Gastroesophageal sphincter (tissue), 3 donors: ENCODE data around the gene IL1A.

Experiments
- EP300 ChIP-seq: sonication (generic); formaldehyde crosslinking; IDR thresholded peaks from one replicate; pipeline ENCODE4 v1.6.1; 2017; ENCODE audit warnings: antibody characterized with exemption, mild to moderate bottlenecking
- POLR2A ChIP-seq, 2 donors: fragments of 450-650 bp; IDR thresholded peaks; one replicate each; pipeline ENCODE4 v1.6.1; 2017; ENCODE audit warnings: antibody characterized with exemption in 2 of 2, mild to moderate bottlenecking in 2 of 2, moderate library complexity in 1 of 2
- POLR2AphosphoS5 ChIP-seq: sonication (generic); formaldehyde crosslinking; IDR thresholded peaks from one replicate; pipeline ENCODE4 v1.6.1; 2017; ENCODE audit warnings: antibody characterized with exemption
- TF ChIP-seq, protein P1 (sequence below), 4 experiments: fragments of 200-600 bp in 2 of 4; fragments of 450-650 bp in 2 of 4; sonication (generic) in 1 of 4; IDR thresholded peaks; one replicate each; pipeline ENCODE4 v1.5.1; 2017 to 2019; ENCODE audit warnings: antibody characterized with exemption in 4 of 4, mild to moderate bottlenecking in 2 of 4, moderate library complexity in 2 of 4

- TF ChIP-seq, protein P1, sequence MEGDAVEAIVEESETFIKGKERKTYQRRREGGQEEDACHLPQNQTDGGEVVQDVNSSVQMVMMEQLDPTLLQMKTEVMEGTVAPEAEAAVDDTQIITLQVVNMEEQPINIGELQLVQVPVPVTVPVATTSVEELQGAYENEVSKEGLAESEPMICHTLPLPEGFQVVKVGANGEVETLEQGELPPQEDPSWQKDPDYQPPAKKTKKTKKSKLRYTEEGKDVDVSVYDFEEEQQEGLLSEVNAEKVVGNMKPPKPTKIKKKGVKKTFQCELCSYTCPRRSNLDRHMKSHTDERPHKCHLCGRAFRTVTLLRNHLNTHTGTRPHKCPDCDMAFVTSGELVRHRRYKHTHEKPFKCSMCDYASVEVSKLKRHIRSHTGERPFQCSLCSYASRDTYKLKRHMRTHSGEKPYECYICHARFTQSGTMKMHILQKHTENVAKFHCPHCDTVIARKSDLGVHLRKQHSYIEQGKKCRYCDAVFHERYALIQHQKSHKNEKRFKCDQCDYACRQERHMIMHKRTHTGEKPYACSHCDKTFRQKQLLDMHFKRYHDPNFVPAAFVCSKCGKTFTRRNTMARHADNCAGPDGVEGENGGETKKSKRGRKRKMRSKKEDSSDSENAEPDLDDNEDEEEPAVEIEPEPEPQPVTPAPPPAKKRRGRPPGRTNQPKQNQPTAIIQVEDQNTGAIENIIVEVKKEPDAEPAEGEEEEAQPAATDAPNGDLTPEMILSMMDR (IDR thresholded peaks at IDR 0.05): no peak
- TF ChIP-seq POLR2AphosphoS5 (no peak), POLR2A (IDR thresholded peaks at IDR 0.05) (no peak), EP300 (no peak)
Observed at GRCh38 chr2:112805542-112805941, 21.2 kb upstream of the IL1A start.
